HUES48 (cell line): ENCODE results near the gene CRYM.
A peak's percentile ranks its signal among the peaks of the same experiment; 100 is the strongest.

Source experiments
- H3K27ac ChIP-seq: one replicate; pipeline ENCODE4 v1.7.0; 2013; ENCODE audit warnings: low read depth, low read length, inconsistent platforms
- H3K27me3 ChIP-seq: 2 replicates; pipeline ENCODE4 v1.6.1; 2013; ENCODE audit warnings: mild to moderate bottlenecking, low read length; ENCODE audit not compliant: control insufficient read depth, insufficient read depth
- H3K36me3 ChIP-seq: 2 replicates; pipeline ENCODE4 v1.6.1; 2013; ENCODE audit warnings: low read length; ENCODE audit not compliant: control insufficient read depth, insufficient read depth
- H3K4me1 ChIP-seq: 2 replicates; pipeline ENCODE4 v1.6.1; 2013; ENCODE audit warnings: mild to moderate bottlenecking, low read length; ENCODE audit not compliant: control insufficient read depth, insufficient read depth
- H3K4me3 ChIP-seq: 2 replicates; pipeline ENCODE4 v1.5.1; 2013; ENCODE audit warnings: mild to moderate bottlenecking, low read depth, low read length
- H3K9ac ChIP-seq: 2 replicates; pipeline ENCODE4 v1.6.1; 2013; ENCODE audit warnings: mild to moderate bottlenecking, low read depth, low read length, moderate library complexity
- H3K9me3 ChIP-seq: 2 replicates; pipeline ENCODE4 v1.6.1; 2013; ENCODE audit warnings: low read length; ENCODE audit not compliant: control insufficient read depth, insufficient read depth

CRYM gene

DNA sequence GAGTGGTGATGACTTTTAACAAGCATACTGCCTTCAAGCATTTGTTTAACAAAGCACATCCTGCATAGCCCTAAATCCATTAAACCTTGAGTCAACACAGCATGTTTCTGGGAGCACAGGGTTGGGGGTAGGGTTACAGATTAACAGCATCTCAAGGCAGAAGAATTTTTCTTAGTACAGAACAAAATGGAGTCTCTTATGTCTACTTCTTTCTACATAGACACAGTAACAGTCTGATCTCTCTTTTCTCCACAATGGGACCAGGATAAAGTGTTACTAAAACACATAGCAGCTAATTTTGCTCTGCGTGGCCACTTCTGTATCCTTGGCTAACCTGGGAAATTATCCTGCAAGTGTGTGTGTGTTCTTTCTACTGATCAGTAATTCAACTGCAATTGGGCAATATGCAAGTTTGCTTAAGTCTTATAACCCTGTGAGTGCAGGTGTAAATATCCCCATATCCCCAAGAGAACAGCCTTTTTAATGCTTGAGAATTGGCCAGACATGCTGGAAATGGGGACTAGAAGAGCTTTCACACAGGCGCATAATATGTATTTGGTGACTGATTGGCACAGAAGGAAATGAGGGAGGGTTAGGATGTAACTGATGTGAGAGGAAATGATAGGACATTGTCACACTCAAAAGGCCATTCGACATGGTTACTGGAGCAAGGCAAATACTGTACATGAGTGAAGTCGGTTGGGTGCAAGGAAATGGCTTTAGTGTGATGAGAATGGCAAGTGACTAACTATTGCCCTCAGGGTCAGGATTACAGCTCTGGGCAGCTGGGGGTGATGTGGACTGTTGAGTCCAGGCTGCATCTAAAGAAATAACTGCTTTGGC lies 55.4 kb downstream of the CRYM start:
- Histone ChIP-seq H3K4me3 (no peak overlapping the region), H3K4me1 (peaks cover 29% of the 10 kb centered on the region), H3K27ac (peak overlapping the region; percentile 46), H3K27me3 (no peaks in the 10 kb centered on the region), H3K9ac (no peak overlapping the region), H3K9me3 (no peaks in the 10 kb centered on the region), H3K36me3 (no peaks in the 10 kb centered on the region)

DNA sequence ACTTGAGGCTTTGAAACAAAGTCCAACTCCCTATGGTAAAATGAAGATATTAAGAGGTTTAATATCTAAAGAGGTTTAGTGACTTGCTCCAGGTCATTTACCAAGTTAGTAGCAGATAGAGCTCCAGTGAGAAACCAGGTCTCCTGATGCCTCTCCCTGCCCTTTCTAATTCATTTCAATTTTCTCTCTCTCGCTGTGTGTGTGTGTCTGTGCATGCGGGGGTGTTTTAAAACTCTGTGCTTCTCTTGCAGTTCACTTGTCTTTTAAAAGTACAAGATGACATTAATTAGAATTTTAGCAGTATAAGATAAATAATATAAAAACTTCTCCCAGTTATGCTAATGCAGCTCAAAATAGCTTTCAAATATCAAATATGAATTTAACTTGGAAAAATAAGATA lies 58.5 kb downstream of the CRYM start:
- H3K4me1 ChIP-seq, result peaks cover 29% of the 10 kb centered on the region
- H3K27ac ChIP-seq, result no peak overlapping the region
- H3K36me3 ChIP-seq, result no peaks in the 10 kb centered on the region
- H3K27me3 ChIP-seq, result no peaks in the 10 kb centered on the region
- H3K9me3 ChIP-seq, result no peaks in the 10 kb centered on the region
- no peak overlapping the region for H3K4me3 ChIP-seq
- H3K9ac ChIP-seq, result no peak overlapping the region

DNA sequence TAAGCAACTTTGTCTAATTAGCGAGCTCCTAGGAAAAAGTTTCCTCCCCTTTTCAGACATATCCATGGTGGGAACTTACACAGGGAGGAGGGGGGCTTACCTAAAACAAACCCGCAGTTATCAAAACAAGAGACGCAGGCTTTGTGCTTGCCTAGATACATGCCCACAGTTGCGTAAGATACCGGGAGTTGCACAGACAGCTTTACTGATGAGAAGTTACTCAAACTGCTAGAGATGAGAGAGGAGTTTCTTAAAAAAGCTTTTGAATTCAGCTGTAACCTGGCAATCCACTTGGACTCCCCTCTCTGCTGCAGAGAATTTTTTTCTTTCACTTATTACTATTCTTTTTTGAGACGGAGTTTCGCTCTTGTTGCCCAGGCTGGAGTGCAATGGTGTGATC lies 59.9 kb downstream of the CRYM start:
- Histone ChIP-seq H3K9me3 (no peaks in the 10 kb centered on the region), H3K36me3 (no peaks in the 10 kb centered on the region), H3K27ac (no peak overlapping the region), H3K9ac (no peak overlapping the region), H3K4me1 (peaks cover 22% of the 10 kb centered on the region), H3K27me3 (no peaks in the 10 kb centered on the region), H3K4me3 (no peak overlapping the region)

DNA sequence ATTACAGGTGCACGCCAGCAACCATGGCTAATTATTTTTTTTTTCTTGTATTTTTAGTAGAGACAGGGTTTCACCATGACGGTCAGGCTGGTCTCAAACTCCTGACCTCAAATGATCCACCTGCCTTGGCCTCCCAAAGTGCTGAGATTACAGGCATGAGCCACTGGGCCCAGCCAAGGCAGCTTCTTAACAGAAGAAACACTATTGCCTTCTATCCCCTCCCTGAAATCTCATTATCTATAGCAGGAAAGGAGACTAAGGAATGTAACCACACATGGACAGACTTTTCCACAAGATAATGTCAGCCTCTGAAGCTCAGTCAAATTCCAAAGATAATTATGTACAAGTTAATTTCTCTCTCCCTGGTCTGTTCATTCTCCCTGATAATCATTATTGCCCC lies 61.0 kb downstream of the CRYM start:
- no peaks in the 10 kb centered on the region for H3K36me3 ChIP-seq
- H3K27me3 ChIP-seq, result no peaks in the 10 kb centered on the region
- no peak overlapping the region for H3K9ac ChIP-seq
- H3K4me3 ChIP-seq, result no peak overlapping the region
- H3K9me3 ChIP-seq, result no peaks in the 10 kb centered on the region
- H3K27ac ChIP-seq, result no peak overlapping the region
- H3K4me1 ChIP-seq, result peaks cover 14% of the 10 kb centered on the region

DNA sequence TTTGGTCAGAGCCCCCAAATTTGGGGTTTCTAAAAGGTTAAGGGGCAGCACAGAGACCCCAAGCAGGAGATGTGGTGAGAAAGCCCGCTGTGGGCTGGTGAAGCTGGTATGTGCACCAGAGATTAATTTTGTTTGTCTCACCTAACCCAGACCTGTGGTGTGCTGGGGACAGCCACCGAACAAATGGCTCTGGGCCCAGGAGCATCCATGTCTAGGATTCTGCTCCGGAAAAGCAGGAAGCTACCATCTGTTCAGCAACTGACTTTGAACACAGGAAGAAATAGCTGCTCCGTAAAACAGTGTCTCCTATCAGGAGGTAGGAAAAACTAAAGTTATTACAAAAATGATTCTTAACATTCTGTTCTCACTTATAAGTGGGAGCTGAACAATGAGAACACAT lies 64.0 kb downstream of the CRYM start:
- Histone ChIP-seq H3K27me3 (no peaks in the 10 kb centered on the region), H3K36me3 (no peaks in the 10 kb centered on the region), H3K4me1 (no peaks in the 10 kb centered on the region), H3K9me3 (no peaks in the 10 kb centered on the region), H3K9ac (no peak overlapping the region), H3K4me3 (no peak overlapping the region), H3K27ac (no peak overlapping the region)

DNA sequence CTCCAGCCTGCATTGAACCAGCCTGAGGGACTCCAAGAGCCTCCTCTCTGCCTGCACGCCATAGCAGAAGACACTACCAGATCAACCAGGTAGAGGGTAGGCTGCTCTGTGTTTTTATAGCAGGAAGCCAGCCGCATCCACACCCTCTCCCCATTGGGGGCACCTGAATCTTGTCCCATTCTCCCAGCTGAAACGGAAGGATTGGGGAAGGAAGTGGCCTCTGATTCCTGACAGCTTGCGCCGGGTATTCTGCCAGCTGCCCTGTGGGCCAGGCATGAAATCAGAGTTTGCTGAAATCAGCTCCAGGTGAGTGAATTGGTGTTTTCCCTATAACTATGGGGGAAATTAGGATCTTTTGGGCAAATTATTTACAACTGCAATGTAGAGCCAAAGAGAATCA lies 66.6 kb downstream of the CRYM start, which contains the start of gene ZP2:
TSS of gene ZP2 (minus strand) at position 89 of the 400 bp plus-strand sequence. CDS start at position 62, 27 bp downstream.
- H3K27ac ChIP-seq, result no peak within 1 kb of the TSS
- no peaks in the 10 kb centered on the region for H3K4me1 ChIP-seq
- no peaks in the 10 kb centered on the region for H3K36me3 ChIP-seq
- H3K4me3 ChIP-seq, result no peak within 1 kb of the TSS
- no peaks in the 10 kb centered on the region for H3K9me3 ChIP-seq
- H3K27me3 ChIP-seq, result no peaks in the 10 kb centered on the region
- H3K9ac ChIP-seq, result no peak within 1 kb of the TSS
